Measurements from ENCODE around the gene EOGT. TPM values are rescaled to one million over a fixed set of nuclear protein-coding genes. Genes with fewer than 3 reads are reported as not detected.
A peak's percentile ranks its signal among the peaks of the same experiment; 100 is the strongest.

EOGT gene
- polyA plus RNA-seq: 1 to 10 TPM; 3.2 to 4.4 (median 3.9) TPM

- Mint-ChIP-seq H3K4me3 (peak within 1 kb of the TSS; percentile 86 to 93 (median 91)), H3K27ac (peak within 1 kb of the TSS; percentile 40 to 94 (median 82)), H3K36me3 (peaks cover 0 to 7% (median 0%) of the 10 kb centered on the region in 3 donors), H3K9me3 (no peaks in the 10 kb centered on the region), H3K4me1 (peaks cover 11 to 25% of the 10 kb centered on the region in 2 donors), H3K27me3 (ENCODE audit: low read depth in 3 of 3) (peaks cover 0 to 2% (median 2%) of the 10 kb centered on the region in 3 donors)
- peak; percentile 71 to 73 (median 73) for DNase-seq
These were observed at the start of gene EOGT for GRCh38 chr3:69013253-69014021. EOGT (minus strand) TSS chr3:69013684; CDS start chr3:69009846, 3,838 bp downstream.

DNA sequence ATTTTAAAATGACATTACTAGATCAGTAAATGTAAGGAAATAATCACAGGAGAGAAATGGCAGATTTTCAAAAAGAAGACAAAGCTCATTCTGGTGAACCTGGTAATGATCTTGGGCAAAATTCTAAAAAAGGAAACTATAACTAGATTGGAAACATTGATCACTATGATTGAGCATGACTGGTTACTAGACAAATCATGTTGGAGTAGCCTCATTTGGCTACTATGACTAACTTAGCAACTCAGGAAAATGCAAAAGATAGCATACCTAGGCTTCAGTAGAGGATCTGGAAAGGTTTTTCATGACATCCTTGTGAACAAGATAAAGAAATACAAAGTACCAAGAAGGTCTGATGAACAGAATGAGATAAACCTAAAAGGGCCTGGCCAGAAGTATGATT, 46.2 kb upstream of the EOGT start:
- Mint-ChIP-seq H3K9me3 (no peaks in the 10 kb centered on the region), H3K36me3 (peaks cover 24 to 43% (median 36%) of the 10 kb centered on the region in 3 donors), H3K27ac (peak overlapping the region; percentile 88 to 98 (median 93)), H3K27me3 (ENCODE audit: low read depth in 3 of 3) (no peaks in the 10 kb centered on the region), H3K4me3 (no peak overlapping the region), H3K4me1 (peaks cover 29 to 55% of the 10 kb centered on the region in 2 donors)
- no peak for DNase-seq

- Mint-ChIP-seq H3K27me3 (ENCODE audit: low read depth in 3 of 3) (no peaks in the 10 kb centered on the region), H3K4me1 (peaks cover 27 to 47% of the 10 kb centered on the region in 2 donors), H3K4me3 (peak overlapping the region; percentile 37 to 78 (median 74)), H3K9me3 (no peaks in the 10 kb centered on the region), H3K36me3 (peaks cover 24 to 43% (median 36%) of the 10 kb centered on the region in 3 donors), H3K27ac (peak overlapping the region; percentile 88 to 98 (median 93))
- no peak for DNase-seq
These were observed 45.4 kb upstream of the EOGT start for GRCh38 chr3:69058947-69059224.

DNA sequence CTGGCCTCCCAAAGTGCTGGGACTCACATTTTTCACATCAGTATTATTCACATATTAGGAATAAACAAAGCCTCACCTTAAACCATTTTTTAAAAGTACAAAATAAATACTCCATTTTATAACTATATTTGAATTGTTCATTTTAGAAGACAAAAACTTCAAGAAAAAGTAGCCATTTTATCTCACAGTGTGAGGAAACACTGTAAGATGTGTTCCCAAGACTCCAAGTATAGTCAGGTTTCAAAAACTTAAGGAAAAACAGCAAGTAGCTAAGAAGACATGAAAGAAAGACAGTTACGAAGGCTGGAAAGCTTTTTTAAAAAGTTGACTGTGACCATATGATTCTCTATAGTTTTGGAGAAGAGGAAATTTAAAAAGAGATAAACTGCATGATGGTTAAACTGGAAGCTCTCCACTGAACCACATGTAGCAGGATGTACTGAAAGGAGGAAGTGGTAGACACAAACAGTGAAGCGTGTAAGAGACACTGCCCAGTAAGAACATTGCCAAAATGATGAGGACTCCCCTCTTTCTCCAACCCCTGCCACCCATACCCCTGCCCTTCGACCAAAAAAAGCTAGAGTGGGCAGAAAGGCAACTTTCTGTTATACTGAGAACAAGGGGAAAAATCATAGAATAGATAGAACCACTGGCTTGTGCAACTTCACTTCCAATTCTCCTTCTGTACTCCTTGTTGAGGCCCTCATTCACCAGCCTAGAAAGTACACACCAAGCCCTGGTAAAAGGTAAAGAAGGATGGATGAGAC, 44.9 kb upstream of the EOGT start:
- peaks cover 0 to under 1% (median 0%) of the 10 kb centered on the region in 3 donors for H3K27me3 Mint-ChIP-seq (ENCODE audit: low read depth in 3 of 3)
- no peaks in the 10 kb centered on the region for H3K9me3 Mint-ChIP-seq
- peaks cover 24 to 42% (median 36%) of the 10 kb centered on the region in 3 donors for H3K36me3 Mint-ChIP-seq
- peaks cover 22 to 42% of the 10 kb centered on the region in 2 donors for H3K4me1 Mint-ChIP-seq
- H3K27ac Mint-ChIP-seq: peak overlapping the region; percentile 88 to 98 (median 93)
- peak overlapping the region; percentile 37 to 78 (median 74) for H3K4me3 Mint-ChIP-seq
- peak; percentile 44 to 59 (median 57) for DNase-seq

GRCh38 chr3:69052472-69052898, 39.0 kb upstream of the EOGT start:
- H3K27ac Mint-ChIP-seq: peak overlapping the region; percentile 98
- no peaks in the 10 kb centered on the region for H3K9me3 Mint-ChIP-seq
- H3K36me3 Mint-ChIP-seq: peaks cover 12 to 23% (median 15%) of the 10 kb centered on the region in 3 donors
- no peak for DNase-seq
- peaks cover 10 to 18% (median 10%) of the 10 kb centered on the region in 3 donors for H3K27me3 Mint-ChIP-seq (ENCODE audit: low read depth in 3 of 3)
- peaks cover 39 to 64% of the 10 kb centered on the region in 2 donors for H3K4me1 Mint-ChIP-seq
- peak overlapping the region; percentile 93 to 98 (median 96) for H3K4me3 Mint-ChIP-seq

DNA sequence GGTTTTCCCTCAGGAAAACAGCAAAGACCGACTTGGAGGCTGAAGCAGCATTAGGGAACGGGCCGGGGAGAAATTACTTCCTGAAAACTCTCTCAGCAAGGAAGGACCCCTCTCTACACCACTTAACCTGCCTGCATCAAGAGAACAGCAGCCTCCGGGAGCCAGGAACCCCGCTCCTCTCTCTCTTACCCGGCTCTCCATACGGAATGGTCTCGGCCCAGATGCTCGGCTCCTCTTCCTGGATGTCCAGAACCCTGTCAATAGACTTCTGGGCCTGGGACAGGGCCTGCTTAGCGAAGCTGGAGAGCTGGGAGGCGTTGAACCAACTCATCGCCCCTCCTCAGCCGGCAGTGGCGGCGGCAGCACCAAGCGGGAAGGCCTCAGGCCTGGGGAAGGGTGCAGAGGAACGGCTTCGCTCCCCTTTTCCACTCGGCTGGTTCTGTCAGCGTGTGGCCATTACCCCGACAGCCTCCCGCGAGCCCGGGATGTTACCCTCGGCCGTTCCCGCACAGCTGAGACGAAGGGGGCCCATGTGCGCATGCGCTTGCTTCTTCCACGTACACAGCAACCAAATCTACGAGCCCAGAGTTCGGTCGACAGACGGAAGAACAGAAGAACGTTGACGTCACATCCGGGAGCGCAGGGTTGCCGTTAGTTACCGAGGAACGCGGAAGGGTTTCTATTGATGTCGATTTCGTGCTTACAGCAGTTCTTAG, 38.4 kb upstream of the EOGT start, which contains the start of gene TMF1:
Gene TMF1, minus strand, starts transcription at position 578 of the 716 bp plus-strand sequence. Its CDS starts 247 bp downstream, at position 331.
- Mint-ChIP-seq H3K4me3 (peak within 1 kb of the TSS; percentile 93 to 98 (median 96)), H3K27ac (peak within 1 kb of the TSS; percentile 98), H3K4me1 (peaks cover 43 to 64% of the 10 kb centered on the region in 2 donors), H3K36me3 (peaks cover 13 to 27% (median 15%) of the 10 kb centered on the region in 3 donors), H3K9me3 (no peaks in the 10 kb centered on the region), H3K27me3 (ENCODE audit: low read depth in 3 of 3) (peaks cover 10 to 18% (median 10%) of the 10 kb centered on the region in 3 donors)
- DNase-seq: peak; percentile 97 to 98 (median 98)

- H3K27ac Mint-ChIP-seq: peak overlapping the region in 2 of 6 donors; percentile 22 to 37
- peaks cover 10 to 18% (median 10%) of the 10 kb centered on the region in 3 donors for H3K27me3 Mint-ChIP-seq (ENCODE audit: low read depth in 3 of 3)
- DNase-seq: no peak
- H3K9me3 Mint-ChIP-seq: no peaks in the 10 kb centered on the region
- peaks cover 15 to 27% (median 15%) of the 10 kb centered on the region in 3 donors for H3K36me3 Mint-ChIP-seq
- H3K4me1 Mint-ChIP-seq: peaks cover 46 to 79% of the 10 kb centered on the region in 2 donors
- H3K4me3 Mint-ChIP-seq: peak overlapping the region in 4 of 5 donors; percentile 21 to 44 (median 38)
These were observed 35.5 kb upstream of the EOGT start for GRCh38 chr3:69048990-69049389.

DNA sequence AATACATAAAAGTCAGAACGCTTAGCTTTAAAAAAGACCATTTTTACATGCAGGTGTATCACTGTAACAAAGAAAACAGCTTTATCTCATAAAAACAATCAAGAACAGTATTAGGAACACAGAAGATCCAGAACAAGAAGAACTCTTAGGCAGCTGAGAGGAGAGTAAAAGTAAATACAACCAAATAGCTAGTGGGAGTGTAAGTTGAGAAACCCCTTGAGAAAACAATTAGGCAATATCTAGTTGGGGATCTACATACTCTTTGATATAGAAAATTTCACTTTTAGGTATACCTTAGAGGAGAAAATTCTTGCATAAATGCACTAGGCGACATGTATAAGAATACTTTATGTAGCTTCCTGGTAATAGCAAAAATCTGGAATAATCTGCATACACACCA, 31.1 kb upstream of the EOGT start:
- Mint-ChIP-seq H3K36me3 (peaks cover 28 to 39% (median 31%) of the 10 kb centered on the region in 3 donors), H3K4me3 (no peak overlapping the region), H3K27ac (peak overlapping the region in 1 of 6 donors; percentile 9), H3K27me3 (ENCODE audit: low read depth in 3 of 3) (no peaks in the 10 kb centered on the region), H3K9me3 (no peaks in the 10 kb centered on the region), H3K4me1 (peaks cover 24 to 54% of the 10 kb centered on the region in 2 donors)
- no peak for DNase-seq

GRCh38 chr3:69033470-69033869, 20.0 kb upstream of the EOGT start:
- peaks cover 39 to 59% (median 43%) of the 10 kb centered on the region in 3 donors for H3K36me3 Mint-ChIP-seq
- H3K4me3 Mint-ChIP-seq: no peak overlapping the region
- no peak for DNase-seq
- no peaks in the 10 kb centered on the region for H3K4me1 Mint-ChIP-seq
- no peaks in the 10 kb centered on the region for H3K27me3 Mint-ChIP-seq (ENCODE audit: low read depth in 3 of 3)
- no peak overlapping the region for H3K27ac Mint-ChIP-seq
- no peaks in the 10 kb centered on the region for H3K9me3 Mint-ChIP-seq

DNA sequence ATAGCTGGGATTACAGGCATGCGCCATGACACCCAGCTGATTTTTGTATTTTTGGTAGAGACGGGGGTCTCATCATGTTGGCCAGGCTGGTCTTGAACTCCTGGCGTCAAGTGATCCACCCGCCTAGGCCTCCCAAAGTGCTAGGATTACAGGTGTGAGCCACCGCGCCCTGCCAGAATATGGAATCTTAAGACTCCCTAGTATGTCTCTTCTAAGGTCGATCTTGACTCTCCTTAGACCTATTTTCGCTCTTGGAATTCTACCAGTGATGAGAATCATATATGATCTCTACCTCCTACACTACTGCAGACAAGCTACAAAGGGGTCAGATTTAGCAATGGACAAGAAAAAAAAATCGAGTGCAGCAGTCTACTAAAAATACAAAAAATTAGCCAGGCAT, 19.3 kb upstream of the EOGT start:
- no peaks in the 10 kb centered on the region for H3K9me3 Mint-ChIP-seq
- H3K27me3 Mint-ChIP-seq (ENCODE audit: low read depth in 3 of 3): peaks cover 0 to 2% (median 0%) of the 10 kb centered on the region in 3 donors
- H3K4me3 Mint-ChIP-seq: no peak overlapping the region
- H3K4me1 Mint-ChIP-seq: no peaks in the 10 kb centered on the region
- H3K27ac Mint-ChIP-seq: no peak overlapping the region
- peaks cover 41 to 60% (median 43%) of the 10 kb centered on the region in 3 donors for H3K36me3 Mint-ChIP-seq
- no peak for DNase-seq

DNA sequence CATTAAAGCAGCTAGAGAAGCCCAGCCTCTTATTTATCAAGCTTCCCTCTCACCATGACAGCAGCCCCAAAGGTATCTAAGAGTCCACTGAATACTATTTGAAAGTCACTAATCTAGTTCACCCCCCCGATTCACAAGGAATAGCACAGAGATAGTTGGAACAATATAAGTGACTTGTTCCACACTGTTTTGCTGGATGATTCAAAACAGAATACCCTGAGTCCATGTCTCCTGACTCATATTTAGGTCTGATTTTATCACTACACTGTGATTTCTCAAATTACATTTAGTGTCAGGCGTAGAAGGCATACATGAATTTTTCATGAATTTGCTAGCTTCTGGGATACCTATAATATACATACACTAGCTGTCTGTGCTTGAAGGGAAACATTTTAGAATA, 18.7 kb upstream of the EOGT start:
- H3K36me3 Mint-ChIP-seq: peaks cover 42 to 64% (median 46%) of the 10 kb centered on the region in 3 donors

GRCh38 chr3:69031635-69032034, 18.2 kb upstream of the EOGT start:
- no peak for DNase-seq
- Mint-ChIP-seq H3K9me3 (no peaks in the 10 kb centered on the region), H3K36me3 (peaks cover 42 to 62% (median 49%) of the 10 kb centered on the region in 3 donors), H3K4me1 (no peaks in the 10 kb centered on the region), H3K27me3 (ENCODE audit: low read depth in 3 of 3) (peaks cover 0 to 2% (median 0%) of the 10 kb centered on the region in 3 donors), H3K4me3 (no peak overlapping the region), H3K27ac (no peak overlapping the region)

More for the DNA sequence above, 18.7 kb upstream of the EOGT start:
- Mint-ChIP-seq H3K4me3 (no peak overlapping the region), H3K27me3 (ENCODE audit: low read depth in 3 of 3) (peaks cover 0 to 2% (median 0%) of the 10 kb centered on the region in 3 donors), H3K4me1 (no peaks in the 10 kb centered on the region), H3K27ac (peak overlapping the region in 2 of 6 donors; percentile 21 to 30), H3K9me3 (no peaks in the 10 kb centered on the region)
- DNase-seq: no peak

DNA sequence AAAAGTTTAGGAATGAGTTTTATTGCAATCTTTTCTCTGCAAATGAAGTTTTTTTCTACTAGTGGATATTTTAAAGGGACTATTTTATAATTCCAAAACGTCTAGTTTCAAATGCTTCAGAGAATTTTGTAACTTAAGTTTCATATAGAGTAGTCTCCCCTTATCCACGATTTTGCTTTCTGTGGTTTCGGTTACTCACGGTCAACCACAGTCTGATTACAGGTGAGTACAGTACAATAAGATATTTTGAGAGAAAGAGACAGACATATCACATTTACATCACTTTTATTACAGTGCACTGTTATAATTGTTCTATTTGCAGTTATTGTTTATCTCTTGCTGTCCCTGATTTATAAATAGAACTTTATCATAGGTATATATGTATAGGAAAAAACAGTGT, 7.4 kb upstream of the EOGT start:
- Mint-ChIP-seq H3K4me3 (no peak overlapping the region), H3K9me3 (no peaks in the 10 kb centered on the region), H3K27ac (peak overlapping the region in 1 of 6 donors; percentile 28), H3K4me1 (no peaks in the 10 kb centered on the region), H3K27me3 (ENCODE audit: low read depth in 3 of 3) (no peaks in the 10 kb centered on the region), H3K36me3 (peaks cover 5 to 30% (median 12%) of the 10 kb centered on the region in 3 donors)
- DNase-seq: no peak
